Measurements from ENCODE around the gene MT3. TPM values are rescaled to one million over a fixed set of nuclear protein-coding genes. Genes with fewer than 3 reads are reported as not detected.
A peak's percentile ranks its signal among the peaks of the same experiment; 100 is the strongest.

Gene MT3
- total RNA-seq, 1 donor from 2014 or later = 0.77 TPM

DNA sequence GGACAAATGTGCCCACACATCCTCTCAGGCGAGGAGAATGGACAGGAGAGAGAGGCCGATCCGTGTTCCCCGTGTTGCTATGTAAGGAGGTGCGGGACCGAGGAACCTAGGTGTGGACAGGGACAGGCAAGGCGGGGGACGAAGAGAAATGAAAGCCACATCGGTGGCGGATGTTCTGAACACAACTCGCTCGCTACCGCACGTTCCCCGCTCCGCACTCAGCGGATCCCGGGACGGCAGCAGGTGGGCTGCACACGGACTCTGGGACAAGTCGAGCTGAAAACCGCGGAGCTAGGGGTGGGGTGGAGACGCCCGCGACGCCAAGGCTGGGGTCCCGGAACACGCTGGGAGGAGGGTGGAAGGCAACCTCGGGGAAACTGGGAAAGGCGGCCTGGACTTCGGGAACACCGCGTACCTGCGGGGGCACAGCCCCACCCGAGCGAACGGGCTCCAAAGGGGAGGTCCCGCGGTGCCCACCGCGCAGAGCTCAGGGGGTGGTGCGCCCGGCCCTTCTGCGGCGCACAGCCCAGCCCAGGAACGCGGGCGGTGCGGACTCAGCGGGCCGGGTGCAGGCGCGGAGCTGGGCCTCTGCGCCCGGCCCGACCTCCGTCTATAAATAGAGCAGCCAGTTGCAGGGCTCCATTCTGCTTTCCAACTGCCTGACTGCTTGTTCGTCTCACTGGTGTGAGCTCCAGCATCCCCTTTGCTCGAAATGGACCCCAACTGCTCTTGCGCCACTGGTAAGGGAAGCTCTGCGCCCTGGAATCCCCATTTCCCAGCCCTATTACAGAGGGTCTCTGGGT lies 36.0 kb downstream of the MT3 start, which contains the start of gene MT1E:
TSS of gene MT1E (plus strand) at position 642 of the 803 bp plus-strand sequence. CDS start at position 713, 71 bp downstream.
- H3K27me3 Mint-ChIP-seq (ENCODE audit: low read depth) = no peaks in the 10 kb centered on the region
- H3K4me1 Mint-ChIP-seq (ENCODE audit: low read depth) = peaks cover 37% of the 10 kb centered on the region
- no peaks in the 10 kb centered on the region for H3K9me3 Mint-ChIP-seq (ENCODE audit: low read depth)
- peak within 1 kb of the TSS; percentile 79 for H3K4me3 Mint-ChIP-seq (ENCODE audit: unreplicated experiment)
- TF ChIP-seq, protein P1, sequence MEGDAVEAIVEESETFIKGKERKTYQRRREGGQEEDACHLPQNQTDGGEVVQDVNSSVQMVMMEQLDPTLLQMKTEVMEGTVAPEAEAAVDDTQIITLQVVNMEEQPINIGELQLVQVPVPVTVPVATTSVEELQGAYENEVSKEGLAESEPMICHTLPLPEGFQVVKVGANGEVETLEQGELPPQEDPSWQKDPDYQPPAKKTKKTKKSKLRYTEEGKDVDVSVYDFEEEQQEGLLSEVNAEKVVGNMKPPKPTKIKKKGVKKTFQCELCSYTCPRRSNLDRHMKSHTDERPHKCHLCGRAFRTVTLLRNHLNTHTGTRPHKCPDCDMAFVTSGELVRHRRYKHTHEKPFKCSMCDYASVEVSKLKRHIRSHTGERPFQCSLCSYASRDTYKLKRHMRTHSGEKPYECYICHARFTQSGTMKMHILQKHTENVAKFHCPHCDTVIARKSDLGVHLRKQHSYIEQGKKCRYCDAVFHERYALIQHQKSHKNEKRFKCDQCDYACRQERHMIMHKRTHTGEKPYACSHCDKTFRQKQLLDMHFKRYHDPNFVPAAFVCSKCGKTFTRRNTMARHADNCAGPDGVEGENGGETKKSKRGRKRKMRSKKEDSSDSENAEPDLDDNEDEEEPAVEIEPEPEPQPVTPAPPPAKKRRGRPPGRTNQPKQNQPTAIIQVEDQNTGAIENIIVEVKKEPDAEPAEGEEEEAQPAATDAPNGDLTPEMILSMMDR (IDR thresholded peaks at IDR 0.05) = no peak
- no peak for DNase-seq (ENCODE audit: low spot score)
- H3K36me3 Mint-ChIP-seq (ENCODE audit: low read depth) = no peaks in the 10 kb centered on the region
- peak within 1 kb of the TSS; percentile 91 for H3K27ac Mint-ChIP-seq (ENCODE audit: unreplicated experiment)

- DNase-seq (ENCODE audit: low spot score) = no peak
- Mint-ChIP-seq H3K27me3 (ENCODE audit: low read depth) (no peaks in the 10 kb centered on the region), H3K9me3 (ENCODE audit: low read depth) (no peaks in the 10 kb centered on the region), H3K4me1 (ENCODE audit: low read depth) (peaks cover 37% of the 10 kb centered on the region), H3K27ac (ENCODE audit: unreplicated experiment) (peak overlapping the region; percentile 91), H3K4me3 (ENCODE audit: unreplicated experiment) (peak overlapping the region; percentile 76), H3K36me3 (ENCODE audit: low read depth) (no peaks in the 10 kb centered on the region)
- TF ChIP-seq, protein P1 (IDR thresholded peaks at IDR 0.05) = no peak
Measured at GRCh38 chr16:56625943-56626654, 36.8 kb downstream of the MT3 start.

DNA sequence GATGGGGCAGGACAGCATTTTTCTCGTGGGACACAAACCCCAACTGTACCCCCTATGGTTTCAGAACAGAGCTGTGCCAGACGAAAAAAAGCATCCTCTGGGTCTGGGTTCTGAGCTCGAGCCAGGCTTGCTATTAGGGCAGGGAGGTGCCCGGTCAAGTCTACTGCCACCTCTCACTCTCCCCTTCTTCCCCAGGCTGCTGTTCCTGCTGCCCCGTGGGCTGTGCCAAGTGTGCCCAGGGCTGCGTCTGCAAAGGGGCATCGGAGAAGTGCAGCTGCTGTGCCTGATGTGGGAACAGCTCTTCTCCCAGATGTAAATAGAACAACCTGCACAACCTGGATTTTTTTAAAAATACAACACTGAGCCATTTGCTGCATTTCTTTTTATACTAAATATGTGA lies 37.4 kb downstream of the MT3 start:
- H3K9me3 Mint-ChIP-seq (ENCODE audit: low read depth) = no peaks in the 10 kb centered on the region
- peak overlapping the region; percentile 76 for H3K4me3 Mint-ChIP-seq (ENCODE audit: unreplicated experiment)
- peaks cover under 1% of the 10 kb centered on the region for H3K27me3 Mint-ChIP-seq (ENCODE audit: low read depth)
- no peak for DNase-seq (ENCODE audit: low spot score)
- peak overlapping the region; percentile 87 for H3K27ac Mint-ChIP-seq (ENCODE audit: unreplicated experiment)
- TF ChIP-seq, protein P1 (IDR thresholded peaks at IDR 0.05) = no peak
- peaks cover 34% of the 10 kb centered on the region for H3K4me1 Mint-ChIP-seq (ENCODE audit: low read depth)
- no peaks in the 10 kb centered on the region for H3K36me3 Mint-ChIP-seq (ENCODE audit: low read depth)

DNA sequence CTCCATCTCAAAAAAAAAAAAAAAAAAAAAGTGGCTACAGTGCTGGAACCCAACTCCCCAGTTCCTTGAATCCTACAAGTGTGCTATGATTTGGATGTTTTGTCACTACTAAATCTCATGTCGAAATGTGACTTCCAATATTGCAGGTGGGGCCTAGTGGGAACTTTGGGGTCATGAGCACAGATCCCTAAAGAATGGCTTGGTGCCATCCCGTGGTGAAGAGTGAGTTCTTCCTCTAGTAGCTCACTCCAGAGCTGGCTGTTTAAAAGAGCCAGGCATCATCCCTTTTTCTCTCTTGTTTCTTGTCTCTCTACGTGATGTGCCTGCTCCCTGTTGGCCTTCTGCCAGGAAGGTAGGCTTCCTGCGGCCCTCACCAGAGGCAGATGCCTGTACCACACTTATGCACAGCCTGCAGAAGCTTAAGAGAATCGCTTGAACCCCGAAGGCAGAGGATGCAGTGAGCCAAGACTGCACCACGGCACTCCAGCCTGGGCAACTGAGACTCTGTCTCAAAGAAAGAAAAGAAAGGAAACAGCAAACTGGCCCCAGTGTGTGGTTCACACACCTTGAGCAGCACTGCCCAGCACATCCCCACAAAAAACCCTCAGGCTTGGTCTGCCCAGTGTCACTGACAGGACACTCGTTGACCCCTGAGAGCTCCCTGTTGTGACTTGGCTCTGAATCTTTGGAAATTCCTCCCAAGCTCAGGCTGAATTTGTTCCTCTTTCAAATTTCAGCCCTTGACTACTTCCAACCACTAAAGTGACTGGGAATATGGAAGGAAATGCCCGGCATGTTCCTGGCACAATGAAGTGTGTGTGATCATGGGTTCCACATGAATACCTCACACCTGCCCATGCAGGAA lies 39.4 kb downstream of the MT3 start:
- TF ChIP-seq, protein P1 (IDR thresholded peaks at IDR 0.05) = peak; percentile 15
- Mint-ChIP-seq H3K27ac (ENCODE audit: unreplicated experiment) (peak overlapping the region; percentile 57), H3K4me1 (ENCODE audit: low read depth) (peaks cover 40% of the 10 kb centered on the region), H3K36me3 (ENCODE audit: low read depth) (no peaks in the 10 kb centered on the region), H3K9me3 (ENCODE audit: low read depth) (no peaks in the 10 kb centered on the region), H3K4me3 (ENCODE audit: unreplicated experiment) (no peak overlapping the region), H3K27me3 (ENCODE audit: low read depth) (peaks cover 7% of the 10 kb centered on the region)
- no peak for DNase-seq (ENCODE audit: low spot score)

DNA sequence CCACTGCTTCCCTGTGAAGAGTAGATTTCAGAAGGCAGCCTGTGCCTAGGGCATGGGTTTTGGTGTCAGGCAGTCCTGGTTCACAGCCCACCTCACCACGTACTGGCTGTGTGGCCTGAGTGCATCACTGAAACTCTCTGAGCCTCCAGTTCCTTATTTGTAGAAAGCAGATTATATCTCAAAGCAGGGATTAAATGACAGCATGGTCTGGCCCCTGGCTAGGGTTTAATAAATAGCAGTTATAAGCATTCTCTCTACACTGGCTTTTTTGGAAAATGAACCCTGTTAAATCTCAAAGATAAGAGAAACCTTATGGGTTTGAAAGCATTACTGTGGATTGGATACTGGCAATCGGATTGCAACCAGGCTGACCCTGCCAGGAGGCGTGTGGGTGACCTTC lies 40.2 kb downstream of the MT3 start:
- Mint-ChIP-seq H3K36me3 (ENCODE audit: low read depth) (no peaks in the 10 kb centered on the region), H3K9me3 (ENCODE audit: low read depth) (no peaks in the 10 kb centered on the region), H3K4me3 (ENCODE audit: unreplicated experiment) (no peak overlapping the region), H3K27ac (ENCODE audit: unreplicated experiment) (no peak overlapping the region), H3K27me3 (ENCODE audit: low read depth) (peaks cover 14% of the 10 kb centered on the region), H3K4me1 (ENCODE audit: low read depth) (peaks cover 38% of the 10 kb centered on the region)
- DNase-seq (ENCODE audit: low spot score) = no peak
- TF ChIP-seq, protein P1 (IDR thresholded peaks at IDR 0.05) = no peak
